Muscle of arm (tissue), 12 donors: ENCODE measurements around the gene FLNC. TPM values are rescaled to one million over a fixed set of nuclear protein-coding genes. Genes with fewer than 3 reads are reported as not detected.

Experiments
- DNase-seq: peaks from one replicate; pipeline ENCODE4 v3.0.0-alpha.2; 2013
- polyA plus RNA-seq, 12 donors: library from polyadenylated mRNA; unstranded; fragments of 120-200 nt; gene quantifications; one replicate each; pipeline ENCODE4 v1.2.1, GENCODE V29; 2013; ENCODE audit not compliant: insufficient read length in 12 of 12

FLNC gene
- polyA plus RNA-seq, 12 donors = 192 to 1,098 (median 430) TPM

- no peak for DNase-seq
Measured at GRCh38 chr7:128890306-128891109, 60.3 kb downstream of the FLNC start.

GRCh38 chr7:128891110-128891941 is 61.1 kb downstream of the FLNC start:
- no peak for DNase-seq

- DNase-seq = no peak
Measured at GRCh38 chr7:128891942-128892269, 61.7 kb downstream of the FLNC start.

- DNase-seq = no peak
Measured at GRCh38 chr7:128892521-128893250, 62.5 kb downstream of the FLNC start.

- DNase-seq = no peak
Measured at GRCh38 chr7:128893251-128894100, 63.3 kb downstream of the FLNC start.

GRCh38 chr7:128894101-128894440 is 63.9 kb downstream of the FLNC start:
- DNase-seq = no peak

- no peak for DNase-seq
Measured at GRCh38 chr7:128895320-128895719, 65.1 kb downstream of the FLNC start.

GRCh38 chr7:128899392-128899791 is 69.2 kb downstream of the FLNC start:
- no peak for DNase-seq

GRCh38 chr7:128900237-128900636 is 70.0 kb downstream of the FLNC start:
- DNase-seq = no peak

GRCh38 chr7:128902761-128903585 is 72.8 kb downstream of the FLNC start:
- no peak for DNase-seq

- DNase-seq = no peak
Measured at GRCh38 chr7:128903621-128904361, 73.6 kb downstream of the FLNC start.

- no peak for DNase-seq
Measured at GRCh38 chr7:128904381-128905197, 74.4 kb downstream of the FLNC start.

- DNase-seq = no peak
Measured at GRCh38 chr7:128906001-128906765, 76.0 kb downstream of the FLNC start.

- DNase-seq = no peak
Measured at GRCh38 chr7:128906766-128907559, 76.8 kb downstream of the FLNC start.
